GM18498 (cell line): ENCODE data around the gene GGACT.
A peak's percentile ranks its signal among the peaks of the same experiment; 100 is the strongest.

Experiments
- ATAC-seq: cut with Tn5 transposase; IDR thresholded peaks from one replicate; pipeline ENCODE4 v1.9.1; 2021; ENCODE audit warnings: mild to moderate bottlenecking, moderate library complexity; ENCODE audit not compliant: unreplicated experiment

GGACT gene

GRCh38 chr13:100515410-100515800 lies 73.2 kb downstream of the GGACT start:
- ATAC-seq = no peak

- ATAC-seq = peak; percentile 89
Observed at GRCh38 chr13:100514788-100515409, 73.7 kb downstream of the GGACT start.

GRCh38 chr13:100513987-100514670 lies 74.5 kb downstream of the GGACT start:
- no peak for ATAC-seq

GRCh38 chr13:100513171-100513570 lies 75.4 kb downstream of the GGACT start:
- no peak for ATAC-seq

- ATAC-seq = no peak
Observed at GRCh38 chr13:100512422-100512821, 76.2 kb downstream of the GGACT start.

- ATAC-seq = no peak
Observed at GRCh38 chr13:100511466-100511865, 77.1 kb downstream of the GGACT start.

GRCh38 chr13:100510208-100510957 lies 78.2 kb downstream of the GGACT start:
- ATAC-seq = no peak

GRCh38 chr13:100508996-100509395 lies 79.6 kb downstream of the GGACT start:
- ATAC-seq = no peak

- ATAC-seq = no peak
Observed at GRCh38 chr13:100508455-100508854, 80.1 kb downstream of the GGACT start.

GRCh38 chr13:100506600-100507422 lies 81.8 kb downstream of the GGACT start:
- ATAC-seq = peak; percentile 31

GRCh38 chr13:100506154-100506553 lies 82.4 kb downstream of the GGACT start:
- ATAC-seq = peak; percentile 66

GRCh38 chr13:100503622-100504021 lies 85.0 kb downstream of the GGACT start:
- no peak for ATAC-seq

GRCh38 chr13:100502446-100502845 lies 86.1 kb downstream of the GGACT start:
- ATAC-seq = no peak

- no peak for ATAC-seq
Observed at GRCh38 chr13:100497389-100497788, 91.2 kb downstream of the GGACT start.

- ATAC-seq = no peak
Observed at GRCh38 chr13:100495455-100495854, 93.1 kb downstream of the GGACT start.

GRCh38 chr13:100493418-100493817 lies 95.2 kb downstream of the GGACT start:
- ATAC-seq = no peak

GRCh38 chr13:100491164-100491842 lies 97.3 kb downstream of the GGACT start:
- no peak for ATAC-seq

GRCh38 chr13:100490692-100491091 lies 97.9 kb downstream of the GGACT start:
- no peak for ATAC-seq

- ATAC-seq = no peak
Observed at GRCh38 chr13:100485265-100485664, 103.3 kb downstream of the GGACT start.

- no peak for ATAC-seq
Observed at GRCh38 chr13:100484702-100485101, 103.9 kb downstream of the GGACT start.
